ENCODE measurements around the gene EXOSC5. TPM values are rescaled to one million over a fixed set of nuclear protein-coding genes. Genes with fewer than 3 reads are reported as not detected.

EXOSC5 gene
- total RNA-seq, 2 experiments from 2014 or later, result 24.4 to 36.0 TPM

Other genes with a start within 250 kb of the EXOSC5 start
- under 1 TPM in 1 of 2 experiments, not detected in 1; 0.19 TPM for gene CYP2S1, start 204.1 kb downstream of the EXOSC5 start, total RNA-seq
- under 1 TPM; 0.05 to 0.29 TPM for gene AXL, start 178.1 kb downstream of the EXOSC5 start, total RNA-seq
- gene HNRNPUL1, start 133.0 kb downstream of the EXOSC5 start, total RNA-seq, result 100 to 1,000 TPM; 342 to 348 TPM
- gene CCDC97, start 87.2 kb downstream of the EXOSC5 start, total RNA-seq, result 10 to 100 TPM; 42.9 to 43.5 TPM
- gene TGFB1, start 43.4 kb downstream of the EXOSC5 start, total RNA-seq, result 100 to 1,000 TPM; 171 to 179 TPM
- gene B9D2, start 33.2 kb downstream of the EXOSC5 start, total RNA-seq, result 1 to 10 TPM; 8.2 to 9.3 TPM
- gene TMEM91, start 20.8 kb downstream of the EXOSC5 start, total RNA-seq, result 1 to 10 TPM; 4.8 to 6.0 TPM
- 10 to 100 TPM; 18.7 to 20.1 TPM for gene BCKDHA, start 459 bp upstream of the EXOSC5 start, total RNA-seq
- 1 to 10 TPM; 3.2 TPM for gene B3GNT8, start 30.0 kb upstream of the EXOSC5 start, total RNA-seq
- 10 to 100 TPM; 43.2 to 56.5 TPM for gene DMAC2, start 42.6 kb upstream of the EXOSC5 start, total RNA-seq
- not detected for gene ERICH4, start 45.8 kb upstream of the EXOSC5 start, total RNA-seq
- gene CEACAM21, start 178.8 kb upstream of the EXOSC5 start, total RNA-seq, result 10 to 100 TPM; 54.6 to 57.1 TPM
- not detected for gene CEACAM4, start 229.7 kb upstream of the EXOSC5 start, total RNA-seq